Measurements from ENCODE around the gene SORBS2. TPM values are rescaled to one million over a fixed set of nuclear protein-coding genes. Genes with fewer than 3 reads are reported as not detected.

Gene SORBS2
- total and polyA plus RNA-seq, 8 donors: 24.2 to 50.8 (median 35.5) TPM

DNA sequence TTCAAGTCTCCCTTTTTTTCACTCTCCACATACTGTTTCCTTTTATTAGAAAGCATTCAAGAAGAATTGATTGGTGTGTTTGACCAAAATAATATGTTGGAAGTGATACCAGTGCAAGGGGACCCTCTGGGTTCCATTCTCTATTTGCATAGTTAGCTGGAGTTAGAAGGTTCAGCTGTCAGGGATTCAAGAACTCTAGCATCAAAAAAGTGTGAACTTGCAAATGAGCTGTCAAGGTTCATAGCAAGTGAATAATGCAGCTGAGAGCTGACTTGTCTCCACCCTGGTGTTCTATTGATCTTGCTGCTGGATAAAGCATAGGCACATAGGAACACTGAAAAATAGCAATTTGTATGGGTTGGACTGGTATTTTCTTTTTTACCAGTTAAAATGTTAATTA lies 73.2 kb downstream of the SORBS2 start:
- Histone ChIP-seq H3K27ac (no peak overlapping the region), H3K36me3 (no peaks in the 10 kb centered on the region), H3K9me3 (no peaks in the 10 kb centered on the region), H3K4me1 (peaks cover 0 to 33% of the 10 kb centered on the region in 2 donors), H3K27me3 (no peaks in the 10 kb centered on the region), H3K4me3 (no peak overlapping the region)
- ATAC-seq (no peak), DNase-seq (no peak)
- intact Hi-C loops (cut with DNase I): no loop called here
- TF ChIP-seq, protein P1, sequence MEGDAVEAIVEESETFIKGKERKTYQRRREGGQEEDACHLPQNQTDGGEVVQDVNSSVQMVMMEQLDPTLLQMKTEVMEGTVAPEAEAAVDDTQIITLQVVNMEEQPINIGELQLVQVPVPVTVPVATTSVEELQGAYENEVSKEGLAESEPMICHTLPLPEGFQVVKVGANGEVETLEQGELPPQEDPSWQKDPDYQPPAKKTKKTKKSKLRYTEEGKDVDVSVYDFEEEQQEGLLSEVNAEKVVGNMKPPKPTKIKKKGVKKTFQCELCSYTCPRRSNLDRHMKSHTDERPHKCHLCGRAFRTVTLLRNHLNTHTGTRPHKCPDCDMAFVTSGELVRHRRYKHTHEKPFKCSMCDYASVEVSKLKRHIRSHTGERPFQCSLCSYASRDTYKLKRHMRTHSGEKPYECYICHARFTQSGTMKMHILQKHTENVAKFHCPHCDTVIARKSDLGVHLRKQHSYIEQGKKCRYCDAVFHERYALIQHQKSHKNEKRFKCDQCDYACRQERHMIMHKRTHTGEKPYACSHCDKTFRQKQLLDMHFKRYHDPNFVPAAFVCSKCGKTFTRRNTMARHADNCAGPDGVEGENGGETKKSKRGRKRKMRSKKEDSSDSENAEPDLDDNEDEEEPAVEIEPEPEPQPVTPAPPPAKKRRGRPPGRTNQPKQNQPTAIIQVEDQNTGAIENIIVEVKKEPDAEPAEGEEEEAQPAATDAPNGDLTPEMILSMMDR (IDR thresholded peaks at IDR 0.05): no peak

DNA sequence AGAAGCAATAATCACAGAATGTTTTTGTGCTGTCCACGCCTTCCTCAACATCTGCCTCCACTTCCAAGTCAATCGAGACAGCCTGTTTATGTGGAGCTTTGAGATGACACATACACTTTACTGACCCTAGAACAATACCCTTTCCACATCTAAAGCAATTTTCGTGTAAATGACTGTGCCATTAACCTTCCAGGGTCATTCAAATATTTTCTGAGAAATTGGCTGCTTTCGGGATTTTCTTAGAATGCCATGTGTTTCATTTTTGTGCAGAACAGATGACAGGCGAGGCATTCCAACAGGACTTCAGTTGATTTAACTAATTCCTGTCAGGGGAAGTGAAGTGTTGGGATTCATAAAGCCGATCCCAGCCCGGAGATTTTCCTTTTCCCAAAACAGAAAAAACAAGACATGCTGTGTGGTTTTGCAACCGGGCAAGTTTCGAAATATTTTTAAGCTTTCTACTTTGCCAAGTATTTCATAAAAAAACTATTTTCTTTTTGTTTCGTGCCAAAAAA lies 73.9 kb downstream of the SORBS2 start:
- Histone ChIP-seq H3K27me3 (no peaks in the 10 kb centered on the region), H3K27ac (no peak overlapping the region), H3K36me3 (no peaks in the 10 kb centered on the region), H3K4me3 (no peak overlapping the region), H3K4me1 (peaks cover 0 to 33% of the 10 kb centered on the region in 2 donors), H3K9me3 (no peaks in the 10 kb centered on the region)
- TF ChIP-seq, protein P1 (IDR thresholded peaks at IDR 0.05): no peak
- peak; percentile 57 for ATAC-seq
- peak in 2 of 4 donors; percentile 82 to 88 for DNase-seq
- intact Hi-C loops (cut with DNase I): no loop called here

DNA sequence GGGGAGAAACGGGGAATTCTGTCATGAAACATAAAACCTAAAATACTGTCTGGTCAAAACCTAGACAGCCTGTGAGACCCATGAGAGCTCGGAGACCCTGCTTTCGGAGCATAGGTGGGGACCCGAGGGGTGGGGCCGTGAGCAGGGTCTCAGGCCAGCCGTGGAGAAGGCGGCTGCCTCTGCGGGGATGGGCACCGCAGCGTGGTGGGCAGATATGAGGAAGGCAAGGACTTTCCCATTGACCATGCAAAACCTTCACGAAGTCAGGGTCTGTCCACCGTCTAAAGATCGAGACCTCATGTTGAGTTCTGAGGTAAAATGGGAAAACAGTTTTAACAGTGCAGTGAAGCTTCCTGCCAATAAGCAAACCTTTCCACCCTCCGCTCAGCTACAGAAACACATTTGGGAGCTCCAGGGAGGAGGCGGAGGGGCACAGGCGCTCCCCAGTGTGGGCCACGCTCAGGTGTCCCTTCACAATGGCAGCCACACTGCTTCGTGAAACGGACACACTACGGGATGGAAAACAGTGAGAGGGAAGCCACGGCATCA lies 74.4 kb downstream of the SORBS2 start:
- no peaks in the 10 kb centered on the region for H3K36me3 ChIP-seq
- ATAC-seq (no peak), DNase-seq (no peak)
- no peak overlapping the region for H3K27ac ChIP-seq
- TF ChIP-seq, protein P1 (IDR thresholded peaks at IDR 0.05): no peak
- H3K4me3 ChIP-seq: no peak overlapping the region
- no peaks in the 10 kb centered on the region for H3K9me3 ChIP-seq
- H3K27me3 ChIP-seq: no peaks in the 10 kb centered on the region
- H3K4me1 ChIP-seq: peaks cover 0 to 28% of the 10 kb centered on the region in 2 donors
- intact Hi-C loops (cut with DNase I): no loop called here

DNA sequence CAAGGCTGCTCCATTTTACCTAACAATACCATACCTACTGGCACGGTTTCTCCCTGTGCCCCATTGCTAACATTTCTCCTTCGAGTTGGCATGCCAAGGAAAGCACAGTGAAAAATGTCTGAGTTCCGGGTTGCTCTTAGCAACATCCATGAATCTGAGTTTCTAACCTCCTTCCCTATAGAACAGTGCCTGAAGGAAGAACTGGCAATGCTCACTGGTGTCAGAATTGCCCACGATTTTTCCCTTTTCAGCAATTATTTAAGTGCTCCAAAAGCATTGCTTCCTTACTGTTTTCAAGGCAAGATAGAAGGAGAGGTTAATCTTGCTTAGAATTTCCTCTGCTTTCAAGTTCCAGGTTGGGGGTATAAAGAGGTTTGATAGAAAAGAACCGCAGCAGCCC lies 75.1 kb downstream of the SORBS2 start:
- TF ChIP-seq, protein P1 (IDR thresholded peaks at IDR 0.05): no peak
- intact Hi-C loops (cut with DNase I): no loop called here
- Histone ChIP-seq H3K36me3 (no peaks in the 10 kb centered on the region), H3K9me3 (no peaks in the 10 kb centered on the region), H3K27me3 (no peaks in the 10 kb centered on the region), H3K4me1 (peaks cover 0 to 28% of the 10 kb centered on the region in 2 donors), H3K4me3 (no peak overlapping the region), H3K27ac (no peak overlapping the region)
- no peak for ATAC-seq
- no peak for DNase-seq

DNA sequence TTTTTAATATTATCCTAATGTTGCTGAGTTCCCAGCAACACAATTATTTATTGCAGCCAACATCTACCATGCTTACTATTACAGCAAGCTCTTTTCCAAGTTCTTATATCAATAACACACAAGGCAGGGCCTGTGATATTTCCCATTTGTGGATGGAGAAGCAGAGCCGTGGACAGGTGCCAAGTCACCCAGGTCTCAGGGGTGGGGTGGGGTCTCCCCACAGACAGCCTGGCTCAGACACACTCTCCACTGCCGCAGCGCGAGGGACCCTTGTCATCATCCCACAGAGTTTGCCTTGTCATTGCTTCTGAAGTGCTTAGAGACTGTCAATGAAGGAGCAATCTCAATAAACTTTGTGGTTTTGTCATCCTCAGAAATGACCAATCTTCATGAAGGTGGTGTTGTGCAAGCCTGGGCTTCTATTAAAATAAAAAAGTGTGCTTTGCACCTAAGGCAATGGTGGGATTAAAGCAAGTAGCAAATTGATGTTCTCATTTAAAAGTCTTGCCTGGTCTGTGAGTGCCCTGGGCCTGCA lies 76.1 kb downstream of the SORBS2 start:
- DNase-seq (no peak), ATAC-seq (no peak)
- TF ChIP-seq, protein P1 (IDR thresholded peaks at IDR 0.05): no peak
- Histone ChIP-seq H3K4me3 (no peak overlapping the region), H3K9me3 (no peaks in the 10 kb centered on the region), H3K27ac (no peak overlapping the region), H3K36me3 (no peaks in the 10 kb centered on the region), H3K27me3 (no peaks in the 10 kb centered on the region), H3K4me1 (peaks cover 0 to 31% of the 10 kb centered on the region in 2 donors)
- intact Hi-C loops (cut with DNase I): no loop called here
